ENCODE measurements around the gene RTN4RL1. TPM values are rescaled to one million over a fixed set of nuclear protein-coding genes. Genes with fewer than 3 reads are reported as not detected.

RTN4RL1 gene
- total RNA-seq, 3 donors from 2014 or later (not counting 1 experiment from before 2014, with no cell fraction given): 0.15 to 0.23 TPM; not detected in 1

DNA sequence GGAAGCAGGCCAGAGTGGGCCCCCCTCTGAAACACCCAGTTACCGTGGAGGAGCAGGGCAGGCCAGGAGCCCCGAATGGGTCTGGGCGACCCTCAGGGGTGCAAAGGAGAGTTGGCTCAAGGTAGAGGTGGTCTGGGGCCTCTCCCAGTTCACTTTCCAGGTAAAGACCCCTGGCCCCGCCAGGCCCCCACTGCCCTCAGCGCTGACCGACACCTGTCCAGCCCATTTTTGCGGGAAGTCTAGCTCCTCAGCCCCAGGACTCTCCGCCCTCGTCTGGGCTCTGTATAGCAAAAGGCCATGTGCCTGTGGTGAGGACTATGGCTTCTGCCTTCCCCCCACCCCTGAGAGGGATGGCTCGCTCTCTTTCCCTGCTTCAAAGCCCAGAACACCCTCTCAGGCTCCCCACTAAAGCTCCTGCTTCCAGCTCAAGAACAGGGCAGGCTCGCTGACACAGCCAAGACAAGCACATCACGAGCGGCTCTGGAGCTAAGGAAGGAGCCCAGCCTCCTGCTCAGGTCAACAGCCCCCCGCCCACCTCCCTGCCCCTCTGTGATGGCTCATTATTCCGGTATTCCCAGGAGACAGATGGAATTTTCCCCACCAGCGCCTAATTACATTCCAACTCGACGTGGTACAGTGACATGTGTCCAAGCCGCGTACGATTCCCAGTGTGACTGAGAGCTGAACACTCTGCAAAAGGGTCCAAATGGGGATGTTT, 59.4 kb downstream of the RTN4RL1 start:
- H3K36me3 ChIP-seq (ENCODE audit: control insufficient read depth, insufficient read depth, low read length): no peaks in the 10 kb centered on the region
- intact Hi-C loops (cut with micrococcal nuclease): no loop called here
- H3K4me1 ChIP-seq (ENCODE audit: control insufficient read depth, insufficient read depth, low read length): no peaks in the 10 kb centered on the region
- H3K27me3 ChIP-seq (ENCODE audit: control insufficient read depth, insufficient read depth, low read length): no peaks in the 10 kb centered on the region
- ATAC-seq (no peak), DNase-seq (no peak)
- no peak overlapping the region for H3K27ac ChIP-seq (ENCODE audit: low read length)
- 89% methylated on average over 21 of the region's 21 CpGs for WGBS (ENCODE audit: insufficient coverage)
- Mint-ChIP-seq H3K36me3 (no peaks in the 10 kb centered on the region), H3K4me1 (peaks cover 7 to 10% of the 10 kb centered on the region in 2 donors), H3K27ac (no peak overlapping the region), H3K9me3 (no peaks in the 10 kb centered on the region), H3K27me3 (ENCODE audit: low read depth in 2 of 2) (peaks cover 18 to 23% of the 10 kb centered on the region in 2 donors), H3K4me3 (no peak overlapping the region)
- H3K9me3 ChIP-seq (ENCODE audit: control insufficient read depth, insufficient read depth, low read length): no peaks in the 10 kb centered on the region
- no peak overlapping the region for H3K4me3 ChIP-seq (ENCODE audit: low read length)
- TF ChIP-seq, protein P1, sequence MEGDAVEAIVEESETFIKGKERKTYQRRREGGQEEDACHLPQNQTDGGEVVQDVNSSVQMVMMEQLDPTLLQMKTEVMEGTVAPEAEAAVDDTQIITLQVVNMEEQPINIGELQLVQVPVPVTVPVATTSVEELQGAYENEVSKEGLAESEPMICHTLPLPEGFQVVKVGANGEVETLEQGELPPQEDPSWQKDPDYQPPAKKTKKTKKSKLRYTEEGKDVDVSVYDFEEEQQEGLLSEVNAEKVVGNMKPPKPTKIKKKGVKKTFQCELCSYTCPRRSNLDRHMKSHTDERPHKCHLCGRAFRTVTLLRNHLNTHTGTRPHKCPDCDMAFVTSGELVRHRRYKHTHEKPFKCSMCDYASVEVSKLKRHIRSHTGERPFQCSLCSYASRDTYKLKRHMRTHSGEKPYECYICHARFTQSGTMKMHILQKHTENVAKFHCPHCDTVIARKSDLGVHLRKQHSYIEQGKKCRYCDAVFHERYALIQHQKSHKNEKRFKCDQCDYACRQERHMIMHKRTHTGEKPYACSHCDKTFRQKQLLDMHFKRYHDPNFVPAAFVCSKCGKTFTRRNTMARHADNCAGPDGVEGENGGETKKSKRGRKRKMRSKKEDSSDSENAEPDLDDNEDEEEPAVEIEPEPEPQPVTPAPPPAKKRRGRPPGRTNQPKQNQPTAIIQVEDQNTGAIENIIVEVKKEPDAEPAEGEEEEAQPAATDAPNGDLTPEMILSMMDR (IDR thresholded peaks at IDR 0.05): no peak

DNA sequence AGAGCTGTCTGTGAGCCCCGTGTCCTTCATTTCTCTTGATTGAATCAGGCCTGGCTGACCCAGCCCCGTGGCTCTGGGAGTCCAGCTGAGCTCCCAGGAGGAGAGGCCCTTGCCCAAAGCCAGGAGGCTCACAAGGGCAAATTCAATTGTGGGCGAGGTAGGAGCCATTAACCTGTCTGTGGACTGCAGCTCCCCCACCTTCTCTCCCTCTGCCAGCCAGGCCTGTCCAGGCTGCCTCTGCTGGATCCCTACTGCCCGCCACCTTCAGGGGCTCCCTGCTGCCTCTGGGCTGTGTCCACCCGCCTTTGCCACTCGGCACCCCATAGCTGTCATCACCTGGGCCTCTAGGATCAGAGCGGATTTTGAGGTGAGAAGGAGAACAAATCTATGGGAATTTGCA, 61.9 kb downstream of the RTN4RL1 start:
- Mint-ChIP-seq H3K4me1 (peaks cover 7 to 10% of the 10 kb centered on the region in 2 donors), H3K36me3 (no peaks in the 10 kb centered on the region), H3K9me3 (no peaks in the 10 kb centered on the region), H3K27me3 (ENCODE audit: low read depth in 2 of 2) (peaks cover 4 to 7% of the 10 kb centered on the region in 2 donors), H3K27ac (no peak overlapping the region), H3K4me3 (no peak overlapping the region)
- TF ChIP-seq, protein P1 (IDR thresholded peaks at IDR 0.05): no peak
- no peak overlapping the region for H3K27ac ChIP-seq (ENCODE audit: low read length)
- DNase-seq: no peak
- intact Hi-C loops (cut with micrococcal nuclease): no loop called here
- WGBS (ENCODE audit: insufficient coverage): 85% methylated on average over 7 of the region's 7 CpGs
- no peak for ATAC-seq
- no peaks in the 10 kb centered on the region for H3K36me3 ChIP-seq (ENCODE audit: control insufficient read depth, insufficient read depth, low read length)
- H3K27me3 ChIP-seq (ENCODE audit: control insufficient read depth, insufficient read depth, low read length): no peaks in the 10 kb centered on the region
- no peak overlapping the region for H3K4me3 ChIP-seq (ENCODE audit: low read length)
- H3K4me1 ChIP-seq (ENCODE audit: control insufficient read depth, insufficient read depth, low read length): no peaks in the 10 kb centered on the region
- no peaks in the 10 kb centered on the region for H3K9me3 ChIP-seq (ENCODE audit: control insufficient read depth, insufficient read depth, low read length)

DNA sequence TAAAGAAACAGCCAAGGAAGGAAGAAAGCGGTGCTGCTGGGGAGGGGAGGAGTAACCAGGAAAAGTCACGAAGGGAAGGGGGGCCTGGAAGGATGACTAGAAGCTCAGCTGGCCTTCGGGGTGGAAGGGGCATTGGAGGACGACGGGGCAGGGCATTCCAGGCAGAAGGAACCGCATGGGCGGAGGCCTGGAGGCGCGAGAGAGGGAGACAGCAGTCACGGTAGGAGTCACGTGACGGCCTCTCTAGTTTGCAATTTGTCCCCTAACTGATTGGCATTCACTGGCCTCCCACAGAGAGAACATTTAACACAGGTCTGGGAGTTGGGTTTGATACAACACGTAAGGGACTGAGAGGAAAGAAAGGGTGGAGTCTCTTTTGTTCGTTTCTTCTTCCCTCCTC, 63.9 kb downstream of the RTN4RL1 start:
- H3K9me3 Mint-ChIP-seq: no peaks in the 10 kb centered on the region
- H3K4me1 Mint-ChIP-seq: no peaks in the 10 kb centered on the region
- Histone ChIP-seq H3K27ac (ENCODE audit: low read length) (no peak overlapping the region), H3K27me3 (ENCODE audit: control insufficient read depth, insufficient read depth, low read length) (no peaks in the 10 kb centered on the region), H3K4me1 (ENCODE audit: control insufficient read depth, insufficient read depth, low read length) (no peaks in the 10 kb centered on the region), H3K9me3 (ENCODE audit: control insufficient read depth, insufficient read depth, low read length) (no peaks in the 10 kb centered on the region), H3K4me3 (ENCODE audit: low read length) (no peak overlapping the region), H3K36me3 (ENCODE audit: control insufficient read depth, insufficient read depth, low read length) (no peaks in the 10 kb centered on the region)
- H3K4me3 Mint-ChIP-seq: no peak overlapping the region
- no peaks in the 10 kb centered on the region for H3K36me3 Mint-ChIP-seq
- no peaks in the 10 kb centered on the region for H3K27me3 Mint-ChIP-seq (ENCODE audit: low read depth in 2 of 2)
- intact Hi-C loops (cut with micrococcal nuclease): no loop called here
- TF ChIP-seq, protein P1 (IDR thresholded peaks at IDR 0.05): no peak
- DNase-seq: no peak
- WGBS (ENCODE audit: insufficient coverage): 90% methylated on average over 13 of the region's 14 CpGs
- no peak overlapping the region for H3K27ac Mint-ChIP-seq
- no peak for ATAC-seq

DNA sequence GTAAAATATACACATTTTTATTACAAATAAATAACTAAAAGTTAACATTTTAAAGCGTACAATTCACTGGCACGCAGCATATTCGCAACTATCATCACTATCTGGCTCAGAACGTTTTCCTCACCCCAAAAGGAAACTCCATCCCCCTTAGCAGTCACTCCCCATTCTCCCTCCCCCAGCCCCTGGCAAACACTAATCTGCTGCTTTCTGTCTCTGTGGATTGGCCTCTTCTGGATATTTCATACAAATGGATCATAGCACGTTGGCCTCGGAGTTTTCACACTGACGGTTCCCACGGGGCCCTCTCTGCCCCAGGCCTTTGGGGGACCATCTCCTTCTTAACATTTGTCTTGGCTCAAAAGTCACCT, 64.6 kb downstream of the RTN4RL1 start:
- intact Hi-C loops (cut with micrococcal nuclease): no loop called here
- no peaks in the 10 kb centered on the region for H3K27me3 Mint-ChIP-seq (ENCODE audit: low read depth in 2 of 2)
- H3K4me1 ChIP-seq (ENCODE audit: control insufficient read depth, insufficient read depth, low read length): no peaks in the 10 kb centered on the region
- H3K27me3 ChIP-seq (ENCODE audit: control insufficient read depth, insufficient read depth, low read length): no peaks in the 10 kb centered on the region
- WGBS (ENCODE audit: insufficient coverage): 86% methylated on average over 8 of the region's 8 CpGs
- H3K36me3 ChIP-seq (ENCODE audit: control insufficient read depth, insufficient read depth, low read length): no peaks in the 10 kb centered on the region
- DNase-seq (no peak), ATAC-seq (no peak)
- H3K27ac ChIP-seq (ENCODE audit: low read length): no peak overlapping the region
- TF ChIP-seq, protein P1 (IDR thresholded peaks at IDR 0.05): no peak
- H3K27ac Mint-ChIP-seq: no peak overlapping the region
- H3K4me3 ChIP-seq (ENCODE audit: low read length): no peak overlapping the region
- no peak overlapping the region for H3K4me3 Mint-ChIP-seq
- H3K9me3 ChIP-seq (ENCODE audit: control insufficient read depth, insufficient read depth, low read length): no peaks in the 10 kb centered on the region
- H3K36me3 Mint-ChIP-seq: no peaks in the 10 kb centered on the region
- no peaks in the 10 kb centered on the region for H3K9me3 Mint-ChIP-seq
- H3K4me1 Mint-ChIP-seq: no peaks in the 10 kb centered on the region

All from natural killer cell (primary cell).